ENCODE results near the gene PTPRD. TPM values are rescaled to one million over a fixed set of nuclear protein-coding genes. Genes with fewer than 3 reads are reported as not detected.

Gene PTPRD
- total and polyA plus RNA-seq, 2 donors from 2014 or later, result 6.4 to 78.9 TPM

DNA sequence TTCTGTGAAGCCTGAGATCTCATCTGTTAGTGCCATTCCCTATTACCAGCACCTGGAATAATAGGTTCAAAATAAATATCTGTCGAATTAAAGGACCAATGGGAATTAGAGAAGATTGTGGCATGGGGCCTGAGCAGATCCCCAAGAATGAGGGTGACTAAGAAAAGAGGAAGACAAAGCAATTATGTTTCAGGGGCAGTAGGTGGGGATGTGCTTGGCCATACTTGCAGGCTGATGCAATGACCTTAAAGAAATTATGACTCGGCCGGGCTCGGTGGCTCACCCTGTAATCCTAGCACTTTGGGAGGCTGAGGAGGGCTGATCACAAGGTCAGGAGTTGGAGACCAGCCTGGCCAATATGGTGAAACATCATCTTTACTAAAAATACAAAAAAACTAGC lies 562.8 kb downstream of the PTPRD start:
- no peaks in the 10 kb centered on the region for H3K4me1 ChIP-seq (ENCODE audit: control insufficient read depth in 2 of 3, insufficient read depth in 2 of 3, low read depth in 1 of 3, low read length in 3 of 3)
- H3K4me3 ChIP-seq (ENCODE audit: low read length in 3 of 3), result no peak overlapping the region
- DNase-seq (no peak), FAIRE-seq (no peak)
- intact Hi-C loops (cut with DNase I), result no loop called here
- no peaks in the 10 kb centered on the region for H3K27me3 ChIP-seq (ENCODE audit: control insufficient read depth, insufficient read depth, low read length)
- no peaks in the 10 kb centered on the region for H3K9me3 ChIP-seq (ENCODE audit: control insufficient read depth in 2 of 3, insufficient read depth in 1 of 3, low read length in 3 of 3)
- no peak overlapping the region for H3K9ac ChIP-seq (ENCODE audit: low read length in 3 of 3)
- no peak overlapping the region for H3K27ac ChIP-seq (ENCODE audit: low read depth in 2 of 2, low read length in 2 of 2)
- TF ChIP-seq, protein P1, sequence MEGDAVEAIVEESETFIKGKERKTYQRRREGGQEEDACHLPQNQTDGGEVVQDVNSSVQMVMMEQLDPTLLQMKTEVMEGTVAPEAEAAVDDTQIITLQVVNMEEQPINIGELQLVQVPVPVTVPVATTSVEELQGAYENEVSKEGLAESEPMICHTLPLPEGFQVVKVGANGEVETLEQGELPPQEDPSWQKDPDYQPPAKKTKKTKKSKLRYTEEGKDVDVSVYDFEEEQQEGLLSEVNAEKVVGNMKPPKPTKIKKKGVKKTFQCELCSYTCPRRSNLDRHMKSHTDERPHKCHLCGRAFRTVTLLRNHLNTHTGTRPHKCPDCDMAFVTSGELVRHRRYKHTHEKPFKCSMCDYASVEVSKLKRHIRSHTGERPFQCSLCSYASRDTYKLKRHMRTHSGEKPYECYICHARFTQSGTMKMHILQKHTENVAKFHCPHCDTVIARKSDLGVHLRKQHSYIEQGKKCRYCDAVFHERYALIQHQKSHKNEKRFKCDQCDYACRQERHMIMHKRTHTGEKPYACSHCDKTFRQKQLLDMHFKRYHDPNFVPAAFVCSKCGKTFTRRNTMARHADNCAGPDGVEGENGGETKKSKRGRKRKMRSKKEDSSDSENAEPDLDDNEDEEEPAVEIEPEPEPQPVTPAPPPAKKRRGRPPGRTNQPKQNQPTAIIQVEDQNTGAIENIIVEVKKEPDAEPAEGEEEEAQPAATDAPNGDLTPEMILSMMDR (IDR thresholded peaks at IDR 0.05; ENCODE audit: borderline replicate concordance, extremely low read depth, insufficient read depth), result no peak
- no peaks in the 10 kb centered on the region for H3K36me3 ChIP-seq (ENCODE audit: control insufficient read depth in 2 of 3, insufficient read depth in 3 of 3, low read length in 3 of 3)

GRCh38 chr9:10048994-10049393 lies 563.8 kb downstream of the PTPRD start:
- H3K27ac ChIP-seq (ENCODE audit: low read depth in 2 of 2, low read length in 2 of 2), result no peak overlapping the region
- FAIRE-seq (no peak), DNase-seq (no peak)
- H3K9me3 ChIP-seq (ENCODE audit: control insufficient read depth in 2 of 3, insufficient read depth in 1 of 3, low read length in 3 of 3), result no peaks in the 10 kb centered on the region
- no peaks in the 10 kb centered on the region for H3K27me3 ChIP-seq (ENCODE audit: control insufficient read depth, insufficient read depth, low read length)
- no peaks in the 10 kb centered on the region for H3K36me3 ChIP-seq (ENCODE audit: control insufficient read depth in 2 of 3, insufficient read depth in 3 of 3, low read length in 3 of 3)
- no peaks in the 10 kb centered on the region for H3K4me1 ChIP-seq (ENCODE audit: control insufficient read depth in 2 of 3, insufficient read depth in 2 of 3, low read depth in 1 of 3, low read length in 3 of 3)
- H3K4me3 ChIP-seq (ENCODE audit: low read length in 3 of 3), result no peak overlapping the region
- TF ChIP-seq, protein P1 (IDR thresholded peaks at IDR 0.05; ENCODE audit: borderline replicate concordance, extremely low read depth, insufficient read depth), result no peak
- H3K9ac ChIP-seq (ENCODE audit: low read length in 3 of 3), result no peak overlapping the region
- intact Hi-C loops (cut with DNase I), result no loop called here

DNA sequence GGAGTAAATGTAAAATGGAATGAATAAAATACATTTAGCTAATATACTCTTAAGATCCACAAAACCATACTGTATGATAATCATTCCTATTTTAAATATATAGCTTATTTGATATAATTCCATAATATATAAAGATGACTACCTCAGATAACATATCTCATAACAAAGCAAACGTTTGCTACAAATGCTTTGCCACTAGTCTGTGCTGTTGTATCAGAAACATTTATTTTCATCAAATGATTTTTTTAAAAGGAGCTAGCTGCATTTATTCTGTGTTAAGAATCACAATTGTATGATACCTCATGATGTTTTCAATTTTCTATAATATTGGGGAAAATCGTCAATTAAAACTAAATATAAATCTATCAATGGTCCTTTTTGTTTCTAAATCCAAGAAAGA lies 567.2 kb downstream of the PTPRD start:
- H3K9ac ChIP-seq (ENCODE audit: low read length in 3 of 3), result no peak overlapping the region
- no peaks in the 10 kb centered on the region for H3K27me3 ChIP-seq (ENCODE audit: control insufficient read depth, insufficient read depth, low read length)
- no peak overlapping the region for H3K4me3 ChIP-seq (ENCODE audit: low read length in 3 of 3)
- TF ChIP-seq, protein P1 (IDR thresholded peaks at IDR 0.05; ENCODE audit: borderline replicate concordance, extremely low read depth, insufficient read depth), result no peak
- H3K9me3 ChIP-seq (ENCODE audit: control insufficient read depth in 2 of 3, insufficient read depth in 1 of 3, low read length in 3 of 3), result no peaks in the 10 kb centered on the region
- no peaks in the 10 kb centered on the region for H3K4me1 ChIP-seq (ENCODE audit: control insufficient read depth in 2 of 3, insufficient read depth in 2 of 3, low read depth in 1 of 3, low read length in 3 of 3)
- DNase-seq, result peak in 2 of 5 donors; percentile 14 to 47
- H3K36me3 ChIP-seq (ENCODE audit: control insufficient read depth in 2 of 3, insufficient read depth in 3 of 3, low read length in 3 of 3), result no peaks in the 10 kb centered on the region
- intact Hi-C loops (cut with DNase I), result no loop called here
- no peak overlapping the region for H3K27ac ChIP-seq (ENCODE audit: low read depth in 2 of 2, low read length in 2 of 2)
- peak; percentile 95 for FAIRE-seq

DNA sequence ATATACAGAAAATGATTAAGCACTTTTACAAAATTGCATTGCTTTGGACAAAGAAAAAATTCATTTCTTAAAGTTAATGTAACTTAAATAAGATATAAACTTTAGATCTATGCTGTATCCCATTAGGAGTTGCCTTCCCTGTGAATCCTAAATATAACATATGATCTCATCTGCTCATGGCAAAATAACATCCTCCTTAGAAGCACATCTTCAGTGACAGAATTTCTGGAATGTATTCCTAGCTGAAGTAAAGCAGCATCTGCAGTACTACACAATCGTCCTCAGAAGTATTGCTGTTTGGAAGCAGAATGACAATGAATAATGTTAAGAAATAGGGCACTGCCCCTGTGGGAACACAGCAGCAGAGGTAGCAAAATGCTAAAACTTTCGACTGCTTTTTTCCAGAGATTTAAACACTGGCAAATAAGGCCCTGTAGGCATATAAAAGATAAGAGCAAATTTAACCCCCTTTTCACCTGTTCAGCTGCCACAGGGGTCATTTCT lies 571.0 kb downstream of the PTPRD start:
- H3K4me1 ChIP-seq (ENCODE audit: control insufficient read depth in 2 of 3, insufficient read depth in 2 of 3, low read depth in 1 of 3, low read length in 3 of 3), result no peaks in the 10 kb centered on the region
- H3K9me3 ChIP-seq (ENCODE audit: control insufficient read depth in 2 of 3, insufficient read depth in 1 of 3, low read length in 3 of 3), result no peaks in the 10 kb centered on the region
- H3K36me3 ChIP-seq (ENCODE audit: control insufficient read depth in 2 of 3, insufficient read depth in 3 of 3, low read length in 3 of 3), result no peaks in the 10 kb centered on the region
- H3K9ac ChIP-seq (ENCODE audit: low read length in 3 of 3), result no peak overlapping the region
- peak; percentile 27 for FAIRE-seq
- TF ChIP-seq, protein P1 (IDR thresholded peaks at IDR 0.05; ENCODE audit: borderline replicate concordance, extremely low read depth, insufficient read depth), result no peak
- intact Hi-C loops (cut with DNase I), result no loop called here
- H3K27ac ChIP-seq (ENCODE audit: low read depth in 2 of 2, low read length in 2 of 2), result no peak overlapping the region
- no peak overlapping the region for H3K4me3 ChIP-seq (ENCODE audit: low read length in 3 of 3)
- H3K27me3 ChIP-seq (ENCODE audit: control insufficient read depth, insufficient read depth, low read length), result no peaks in the 10 kb centered on the region
- peak in 1 of 5 donors; percentile 3 for DNase-seq

All from kidney (tissue), 14 donors.